HG03558 (cell line): ENCODE measurements around the gene GOLGA8T.
"Not testable (repeated sequence)": the region's sequence is repeated elsewhere in the genome, so short reads cannot be mapped to it uniquely, and the experiment has no call there.

Source experiments
- ATAC-seq: cut with Tn5 transposase; IDR thresholded peaks from one replicate; pipeline ENCODE4 v1.9.1; 2021; ENCODE audit warnings: moderate number of reproducible peaks; ENCODE audit not compliant: unreplicated experiment; ENCODE audit errors: extremely low read depth

GOLGA8T gene

GRCh38 chr15:30191143-30191542 is 56.3 kb downstream of the GOLGA8T start:
- ATAC-seq, result not testable (repeated sequence)

DNA sequence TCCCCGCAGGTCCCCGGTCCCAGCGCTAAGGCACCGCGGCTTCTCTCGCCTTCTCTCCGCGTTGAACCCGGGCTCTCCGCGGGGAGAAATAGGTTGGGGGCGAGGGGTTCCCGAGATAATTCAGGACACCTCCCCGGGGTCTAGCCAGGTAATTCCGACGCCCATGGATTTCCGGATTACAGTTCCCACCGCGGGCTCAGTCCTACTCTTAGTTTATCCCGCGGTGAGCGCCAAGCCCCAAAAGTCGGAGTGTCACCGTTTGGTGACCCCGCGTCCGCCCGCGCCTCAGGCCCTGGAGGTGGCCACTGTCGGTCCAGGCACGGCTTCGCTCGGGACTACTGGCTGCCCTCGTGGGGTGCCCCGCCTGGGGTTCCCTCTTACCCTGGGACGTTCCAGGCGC is 56.8 kb downstream of the GOLGA8T start:
- not testable (repeated sequence) for ATAC-seq

DNA sequence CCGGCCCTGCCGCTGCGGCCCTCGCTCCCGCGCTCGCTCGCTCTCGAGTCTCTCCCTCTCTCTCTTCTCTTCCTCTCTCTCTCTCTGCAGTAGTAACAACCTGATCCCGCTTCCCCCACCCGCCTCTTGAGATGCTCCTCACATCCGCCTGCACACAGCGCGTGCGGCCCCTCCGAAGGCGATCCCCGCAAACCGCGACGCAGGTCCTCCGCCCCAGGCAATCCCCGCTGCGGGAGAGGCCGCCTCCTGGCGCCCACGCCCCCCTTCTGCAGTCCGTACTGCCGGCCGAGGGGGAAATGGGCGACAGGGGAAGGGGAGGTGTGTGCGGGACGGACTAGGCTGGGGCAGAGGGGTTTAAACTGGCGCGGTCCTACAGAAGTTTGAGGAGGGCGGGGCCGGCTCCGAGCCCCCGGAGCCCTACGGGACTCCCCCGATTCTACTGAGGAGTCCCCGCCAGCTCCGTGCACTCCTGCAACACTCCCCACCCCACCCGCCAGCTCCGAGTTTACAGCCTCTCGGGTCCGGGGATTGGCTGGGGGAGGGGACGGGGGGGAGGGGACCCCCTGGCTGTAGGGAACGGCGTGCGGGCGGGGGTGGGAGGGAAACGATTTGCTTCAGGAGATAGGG is 57.4 kb downstream of the GOLGA8T start:
- ATAC-seq, result not testable (repeated sequence)

DNA sequence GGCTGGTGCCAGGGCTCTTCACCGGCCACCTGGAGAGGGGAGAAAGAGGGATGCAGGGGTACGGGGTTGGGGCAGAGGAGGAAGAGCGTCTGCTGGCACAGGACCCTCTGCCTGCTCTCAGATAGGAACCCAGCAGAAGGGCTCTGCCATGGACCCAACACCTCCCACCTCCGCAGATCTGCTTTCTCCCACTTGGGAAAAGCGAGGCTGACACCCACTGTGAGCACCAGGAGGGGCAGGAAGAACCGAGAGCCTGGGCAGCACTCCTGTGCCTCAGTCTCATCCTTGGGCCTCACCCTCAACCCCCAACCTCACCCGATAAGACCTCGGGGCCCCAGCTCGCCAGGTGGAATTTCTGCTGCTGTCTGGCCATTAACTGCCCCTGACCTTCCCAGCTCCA is 58.0 kb downstream of the GOLGA8T start:
- ATAC-seq, result not testable (repeated sequence)
